Measurements from ENCODE around the gene ACTG1.

ACTG1 gene

GRCh38 chr17:81556863-81557262, 44.3 kb upstream of the ACTG1 start:
- TF ChIP-seq CTCF (IDR thresholded peaks at IDR 0.05; ENCODE audit: low read depth, low read length, missing control alignments) = no peak
- Histone ChIP-seq H3K4me3 (ENCODE audit: low read depth, low read length) (no peak overlapping the region), H3K27ac (no peak overlapping the region), H3K27me3 (replicated peaks) (no peaks in the 10 kb centered on the region), H3K36me3 (replicated peaks) (peaks cover 47% of the 10 kb centered on the region)
- DNase-seq = no peak
- in situ Hi-C loops (cut with HindIII; ENCODE audit: low pct_ligation_motif_present, low sequenced_read_pairs) = no loop called here

GRCh38 chr17:81556175-81556691, 43.6 kb upstream of the ACTG1 start:
- Histone ChIP-seq H3K36me3 (replicated peaks) (peaks cover 46% of the 10 kb centered on the region), H3K27ac (no peak overlapping the region), H3K27me3 (replicated peaks) (no peaks in the 10 kb centered on the region), H3K4me3 (ENCODE audit: low read depth, low read length) (no peak overlapping the region)
- in situ Hi-C loops (cut with HindIII; ENCODE audit: low pct_ligation_motif_present, low sequenced_read_pairs) = no loop called here
- peak; percentile 35 for DNase-seq
- TF ChIP-seq CTCF (IDR thresholded peaks at IDR 0.05; ENCODE audit: low read depth, low read length, missing control alignments) = no peak

GRCh38 chr17:81553616-81554181, 41.1 kb upstream of the ACTG1 start:
- peak; percentile 88 for DNase-seq
- no peak for TF ChIP-seq CTCF (IDR thresholded peaks at IDR 0.05; ENCODE audit: low read depth, low read length, missing control alignments)
- Histone ChIP-seq H3K27me3 (replicated peaks) (no peaks in the 10 kb centered on the region), H3K27ac (peak overlapping the region; percentile 51), H3K36me3 (replicated peaks) (peaks cover 34% of the 10 kb centered on the region), H3K4me3 (ENCODE audit: low read depth, low read length) (peak overlapping the region; percentile 88)
- in situ Hi-C loops (cut with HindIII; ENCODE audit: low pct_ligation_motif_present, low sequenced_read_pairs) = no loop called here

GRCh38 chr17:81553018-81553615, 40.5 kb upstream of the ACTG1 start:
- peaks cover 29% of the 10 kb centered on the region for H3K36me3 ChIP-seq (replicated peaks)
- in situ Hi-C loops (cut with HindIII; ENCODE audit: low pct_ligation_motif_present, low sequenced_read_pairs) = no loop called here
- H3K4me3 ChIP-seq (ENCODE audit: low read depth, low read length) = peak overlapping the region; percentile 88
- no peak for TF ChIP-seq CTCF (IDR thresholded peaks at IDR 0.05; ENCODE audit: low read depth, low read length, missing control alignments)
- H3K27me3 ChIP-seq (replicated peaks) = no peaks in the 10 kb centered on the region
- peak; percentile 58 for DNase-seq
- H3K27ac ChIP-seq = peak overlapping the region; percentile 51

- H3K36me3 ChIP-seq (replicated peaks) = peaks cover 29% of the 10 kb centered on the region
- H3K4me3 ChIP-seq (ENCODE audit: low read depth, low read length) = peak within 1 kb of the TSS; percentile 88
Measured at GRCh38 chr17:81552244-81553017, 39.8 kb upstream of the ACTG1 start, which contains the start of gene FAAP100. Gene FAAP100 (minus strand): TSS chr17:81552353. CDS start chr17:81552330, 23 bp downstream.

More at GRCh38 chr17:81552244-81553017, 39.8 kb upstream of the ACTG1 start, which contains the start of gene FAAP100:
- no peak for TF ChIP-seq CTCF (IDR thresholded peaks at IDR 0.05; ENCODE audit: low read depth, low read length, missing control alignments)
- in situ Hi-C loops (cut with HindIII; ENCODE audit: low pct_ligation_motif_present, low sequenced_read_pairs) = no loop called here
- H3K27ac ChIP-seq = peak within 1 kb of the TSS; percentile 51
- H3K27me3 ChIP-seq (replicated peaks) = no peaks in the 10 kb centered on the region
- DNase-seq = peak; percentile 48
